Neural cell (in vitro differentiated cells): ENCODE measurements around the gene ETV6. TPM values are rescaled to one million over a fixed set of nuclear protein-coding genes. Genes with fewer than 3 reads are reported as not detected.

Experiments
- H2AFZ ChIP-seq: fragments of 200-600, 300-800 bp; sonication (generic), shearing (Covaris generic); 2 replicates; pipeline ENCODE4 v1.6.0; 2014; ENCODE audit warnings: low read depth, mild to moderate bottlenecking, antibody characterized with exemption, low read length, moderate library complexity
- H3F3A ChIP-seq: fragments of 200-600 bp; shearing (Covaris generic); 2 replicates; pipeline ENCODE4 v1.6.1; 2016; ENCODE audit warnings: mild to moderate bottlenecking, moderate library complexity, mixed read lengths, antibody characterized with exemption, low read length; ENCODE audit not compliant: insufficient read depth, poor library complexity, severe bottlenecking
- H3K27ac ChIP-seq: fragments of 200-600, 300-800 bp; sonication (generic), shearing (Covaris generic); 2 replicates; pipeline ENCODE4 v1.5.1; 2014; ENCODE audit warnings: mild to moderate bottlenecking, low read length, moderate library complexity
- H3K27me3 ChIP-seq: fragments of 300-800, 200-600 bp; sonication (generic), shearing (Covaris generic); 2 replicates; pipeline ENCODE4 v1.6.0; 2014; ENCODE audit warnings: mild to moderate bottlenecking, low read depth, low read length, moderate library complexity; ENCODE audit not compliant: insufficient read depth
- H3K36me3 ChIP-seq: fragments of 300-800, 200-600 bp; sonication (generic), shearing (Covaris generic); 2 replicates; pipeline ENCODE4 v1.5.1; 2014; ENCODE audit warnings: mild to moderate bottlenecking, antibody characterized with exemption, low read length, moderate library complexity; ENCODE audit not compliant: insufficient read depth
- H3K4me2 ChIP-seq: fragments of 300-800, 200-600 bp; sonication (generic), shearing (Covaris generic); 2 replicates; pipeline ENCODE4 v1.6.0; 2014; ENCODE audit warnings: mild to moderate bottlenecking, low read length
- H3K4me3 ChIP-seq: fragments of 300-800, 200-600 bp; sonication (generic), shearing (Covaris generic); 2 replicates; pipeline ENCODE4 v1.5.1; 2014; ENCODE audit warnings: mild to moderate bottlenecking, low read length, moderate library complexity
- H3K79me2 ChIP-seq: fragments of 200-600 bp; shearing (Covaris generic); replicated peaks from 2 replicates; pipeline ENCODE4 v1.6.0; 2014; ENCODE audit warnings: mild to moderate bottlenecking, low read length, moderate library complexity; ENCODE audit not compliant: insufficient read depth
- H3K9ac ChIP-seq: fragments of 300-800, 200-600 bp; sonication (generic), shearing (Covaris generic); 2 replicates; pipeline ENCODE4 v1.6.1; 2016; ENCODE audit warnings: mild to moderate bottlenecking, low read length, mixed read lengths
- H3K9me2 ChIP-seq: fragments of 200-600 bp; shearing (Covaris generic); 2 replicates; pipeline ENCODE4 v1.6.1; 2016; ENCODE audit warnings: mild to moderate bottlenecking, low read length, mixed read lengths; ENCODE audit not compliant: insufficient read depth
- H3K9me3 ChIP-seq: fragments of 200-600, 300-800 bp; sonication (generic), shearing (Covaris generic); 2 replicates; pipeline ENCODE4 v1.6.1; 2016; ENCODE audit warnings: mild to moderate bottlenecking, mixed run types, low read length, moderate library complexity, mixed read lengths
- H4K20me1 ChIP-seq: fragments of 200-600 bp; shearing (Covaris generic); 2 replicates; pipeline ENCODE4 v1.6.1; 2016; ENCODE audit warnings: mild to moderate bottlenecking, mixed run types; ENCODE audit not compliant: insufficient read depth
- EP300 ChIP-seq: fragments of 450-650 bp; conservative IDR thresholded peaks from 2 replicates; pipeline ENCODE4 v1.6.1; 2014; ENCODE audit warnings: antibody characterized with exemption, mild to moderate bottlenecking, moderate library complexity; ENCODE audit not compliant: poor library complexity, severe bottlenecking
- EZH2 ChIP-seq: fragments of 200-600, 300-800 bp; shearing (Covaris generic), sonication (generic); IDR thresholded peaks from 2 replicates; pipeline ENCODE4 v1.6.1; 2014; ENCODE audit warnings: antibody characterized with exemption, low read length, borderline replicate concordance, mild to moderate bottlenecking; ENCODE audit not compliant: insufficient read depth, poor library complexity, severe bottlenecking
- MXI1 ChIP-seq: fragments of 450-650 bp; conservative IDR thresholded peaks from 2 replicates; pipeline ENCODE4 v1.6.1; 2014; ENCODE audit warnings: antibody characterized with exemption, mild to moderate bottlenecking; ENCODE audit not compliant: poor library complexity, severe bottlenecking
- POLR2AphosphoS5 ChIP-seq: IDR thresholded peaks from 2 replicates; pipeline ENCODE4 v1.6.1; 2012
- RAD21 ChIP-seq: fragments of 450-650 bp; conservative IDR thresholded peaks from 2 replicates; pipeline ENCODE4 v1.6.1; 2014; ENCODE audit warnings: antibody characterized with exemption, mild to moderate bottlenecking, moderate library complexity
- SMC3 ChIP-seq: fragments of 450-650 bp; conservative IDR thresholded peaks from 2 replicates; pipeline ENCODE4 v1.6.1; 2014; ENCODE audit warnings: antibody characterized with exemption, mild to moderate bottlenecking, moderate library complexity; ENCODE audit not compliant: poor library complexity
- TAF1 ChIP-seq: IDR thresholded peaks from 2 replicates; pipeline ENCODE4 v1.6.1; 2012; ENCODE audit warnings: low read depth
- polyA plus RNA-seq: library from polyadenylated mRNA; depleted of rRNA; stranded (reverse); fragments of >200 nt; gene quantifications from 2 replicates; pipeline ENCODE4 v1.2.3, GENCODE V29; 2014
- TF ChIP-seq, protein P1 (sequence below): fragments of 450-650 bp; IDR thresholded peaks from 2 replicates; pipeline ENCODE4 v1.5.1; 2014; ENCODE audit warnings: antibody characterized with exemption, mild to moderate bottlenecking, moderate library complexity; ENCODE audit not compliant: poor library complexity, severe bottlenecking
- TF ChIP-seq, protein P2 (sequence below): IDR thresholded peaks from 2 replicates; pipeline ENCODE4 v1.6.1; 2012; ENCODE audit warnings: borderline replicate concordance

The ETV6 gene
- polyA plus RNA-seq, 1 donor from 2014 or later, result 1.6 TPM

DNA sequence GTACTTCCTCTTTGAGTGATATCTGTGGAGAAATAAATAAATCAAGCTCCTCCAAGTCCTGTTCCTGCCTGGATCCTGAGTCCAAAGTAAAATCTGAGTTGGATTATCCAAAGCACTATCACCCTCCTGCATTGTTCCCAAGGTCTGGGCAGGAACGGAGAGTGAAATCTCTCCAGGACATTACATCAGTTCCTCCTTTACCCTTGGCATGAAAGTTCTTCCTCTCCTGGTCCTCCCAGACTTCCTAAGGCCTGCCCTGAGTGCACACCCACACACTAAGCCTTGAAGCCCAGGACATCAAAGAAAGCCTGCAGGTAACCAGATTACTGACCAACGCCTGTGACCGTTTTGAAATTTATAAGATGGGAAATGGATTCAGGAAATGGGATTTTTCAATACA, 214.5 kb downstream of the ETV6 start:
- no peak overlapping the region for H3K4me3 ChIP-seq
- H3K27me3 ChIP-seq, result no peaks in the 10 kb centered on the region
- TF ChIP-seq POLR2AphosphoS5 (no peak), EZH2 (no peak), EP300 (no peak), SMC3 (no peak), MXI1 (no peak), RAD21 (no peak), TAF1 (no peak)
- TF ChIP-seq, protein P1, sequence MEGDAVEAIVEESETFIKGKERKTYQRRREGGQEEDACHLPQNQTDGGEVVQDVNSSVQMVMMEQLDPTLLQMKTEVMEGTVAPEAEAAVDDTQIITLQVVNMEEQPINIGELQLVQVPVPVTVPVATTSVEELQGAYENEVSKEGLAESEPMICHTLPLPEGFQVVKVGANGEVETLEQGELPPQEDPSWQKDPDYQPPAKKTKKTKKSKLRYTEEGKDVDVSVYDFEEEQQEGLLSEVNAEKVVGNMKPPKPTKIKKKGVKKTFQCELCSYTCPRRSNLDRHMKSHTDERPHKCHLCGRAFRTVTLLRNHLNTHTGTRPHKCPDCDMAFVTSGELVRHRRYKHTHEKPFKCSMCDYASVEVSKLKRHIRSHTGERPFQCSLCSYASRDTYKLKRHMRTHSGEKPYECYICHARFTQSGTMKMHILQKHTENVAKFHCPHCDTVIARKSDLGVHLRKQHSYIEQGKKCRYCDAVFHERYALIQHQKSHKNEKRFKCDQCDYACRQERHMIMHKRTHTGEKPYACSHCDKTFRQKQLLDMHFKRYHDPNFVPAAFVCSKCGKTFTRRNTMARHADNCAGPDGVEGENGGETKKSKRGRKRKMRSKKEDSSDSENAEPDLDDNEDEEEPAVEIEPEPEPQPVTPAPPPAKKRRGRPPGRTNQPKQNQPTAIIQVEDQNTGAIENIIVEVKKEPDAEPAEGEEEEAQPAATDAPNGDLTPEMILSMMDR, result no peak
- TF ChIP-seq, protein P2, sequence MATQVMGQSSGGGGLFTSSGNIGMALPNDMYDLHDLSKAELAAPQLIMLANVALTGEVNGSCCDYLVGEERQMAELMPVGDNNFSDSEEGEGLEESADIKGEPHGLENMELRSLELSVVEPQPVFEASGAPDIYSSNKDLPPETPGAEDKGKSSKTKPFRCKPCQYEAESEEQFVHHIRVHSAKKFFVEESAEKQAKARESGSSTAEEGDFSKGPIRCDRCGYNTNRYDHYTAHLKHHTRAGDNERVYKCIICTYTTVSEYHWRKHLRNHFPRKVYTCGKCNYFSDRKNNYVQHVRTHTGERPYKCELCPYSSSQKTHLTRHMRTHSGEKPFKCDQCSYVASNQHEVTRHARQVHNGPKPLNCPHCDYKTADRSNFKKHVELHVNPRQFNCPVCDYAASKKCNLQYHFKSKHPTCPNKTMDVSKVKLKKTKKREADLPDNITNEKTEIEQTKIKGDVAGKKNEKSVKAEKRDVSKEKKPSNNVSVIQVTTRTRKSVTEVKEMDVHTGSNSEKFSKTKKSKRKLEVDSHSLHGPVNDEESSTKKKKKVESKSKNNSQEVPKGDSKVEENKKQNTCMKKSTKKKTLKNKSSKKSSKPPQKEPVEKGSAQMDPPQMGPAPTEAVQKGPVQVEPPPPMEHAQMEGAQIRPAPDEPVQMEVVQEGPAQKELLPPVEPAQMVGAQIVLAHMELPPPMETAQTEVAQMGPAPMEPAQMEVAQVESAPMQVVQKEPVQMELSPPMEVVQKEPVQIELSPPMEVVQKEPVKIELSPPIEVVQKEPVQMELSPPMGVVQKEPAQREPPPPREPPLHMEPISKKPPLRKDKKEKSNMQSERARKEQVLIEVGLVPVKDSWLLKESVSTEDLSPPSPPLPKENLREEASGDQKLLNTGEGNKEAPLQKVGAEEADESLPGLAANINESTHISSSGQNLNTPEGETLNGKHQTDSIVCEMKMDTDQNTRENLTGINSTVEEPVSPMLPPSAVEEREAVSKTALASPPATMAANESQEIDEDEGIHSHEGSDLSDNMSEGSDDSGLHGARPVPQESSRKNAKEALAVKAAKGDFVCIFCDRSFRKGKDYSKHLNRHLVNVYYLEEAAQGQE, result no peak
- no peaks in the 10 kb centered on the region for H3K36me3 ChIP-seq
- no peak overlapping the region for H2AFZ ChIP-seq
- no peak overlapping the region for H3K4me2 ChIP-seq
- no peaks in the 10 kb centered on the region for H3K79me2 ChIP-seq
- no peak overlapping the region for H3K9ac ChIP-seq
- H3K9me2 ChIP-seq, result no peaks in the 10 kb centered on the region
- no peaks in the 10 kb centered on the region for H3F3A ChIP-seq
- no peaks in the 10 kb centered on the region for H4K20me1 ChIP-seq
- H3K9me3 ChIP-seq, result no peaks in the 10 kb centered on the region
- H3K27ac ChIP-seq, result no peak overlapping the region

DNA sequence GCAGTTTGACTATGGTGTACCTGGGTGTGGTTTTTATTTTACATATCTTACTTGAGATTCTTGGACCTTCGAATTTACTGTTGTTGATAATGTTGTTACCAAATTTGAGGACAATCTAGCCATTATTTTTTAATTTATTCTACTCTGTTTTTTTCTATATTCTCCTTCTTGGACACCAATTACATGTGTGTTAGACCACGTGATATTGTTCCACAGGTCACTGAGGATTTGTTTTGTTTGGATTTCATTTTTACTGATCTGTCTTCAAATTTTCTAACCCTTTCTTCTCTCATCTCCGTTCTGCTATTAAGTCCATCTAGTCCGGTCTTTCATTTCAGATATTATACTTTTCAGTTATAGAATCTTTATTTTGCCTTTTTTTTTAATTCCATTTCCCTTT, 216.3 kb downstream of the ETV6 start:
- Histone ChIP-seq H3F3A (no peaks in the 10 kb centered on the region), H4K20me1 (no peaks in the 10 kb centered on the region), H3K9me3 (no peaks in the 10 kb centered on the region), H3K27me3 (no peaks in the 10 kb centered on the region), H3K36me3 (no peaks in the 10 kb centered on the region), H3K79me2 (no peaks in the 10 kb centered on the region), H2AFZ (no peak overlapping the region), H3K4me2 (no peak overlapping the region), H3K9me2 (no peaks in the 10 kb centered on the region), H3K9ac (no peak overlapping the region), H3K4me3 (no peak overlapping the region), H3K27ac (no peak overlapping the region)
- TF ChIP-seq EP300, result no peak
- TF ChIP-seq SMC3, result no peak
- TF ChIP-seq EZH2, result no peak
- TF ChIP-seq RAD21, result no peak
- no peak for TF ChIP-seq POLR2AphosphoS5
- TF ChIP-seq TAF1, result no peak
- no peak for TF ChIP-seq MXI1
- TF ChIP-seq, protein P2, result no peak
- TF ChIP-seq, protein P1, result no peak
